GM13976 (cell line): Measurements from ENCODE around the gene C1orf56.

Source experiments
- DNase-seq: peaks from one replicate; pipeline ENCODE4 v3.0.0; 2012; ENCODE audit warnings: low spot score
- CTCF ChIP-seq: IDR thresholded peaks from 2 replicates; pipeline ENCODE4 v1.5.1; 2012; ENCODE audit warnings: borderline replicate concordance, mild to moderate bottlenecking; ENCODE audit not compliant: insufficient read depth; ENCODE audit errors: extremely low read depth, missing control alignments, control extremely low read depth
- in situ Hi-C: fragments of 300-500 bp; cut with MboI; formaldehyde crosslinking; loops from one replicate; pipeline ENCODE4 v1.12.0; 2022; ENCODE audit warnings: low sequenced_read_pairs, mixed read lengths, inconsistent platforms; ENCODE audit not compliant: unreplicated experiment

Gene C1orf56

GRCh38 chr1:151098126-151098525 is 50.6 kb downstream of the C1orf56 start:
- in situ Hi-C loops = loop anchor here (10.0 kb wide), 1 partner anchor 57 kb away; the partner anchor contains the start of gene TNFAIP8L2
- no peak for TF ChIP-seq CTCF
- no peak for DNase-seq
